SU-DHL-6 (cell line): ENCODE data around the gene PROSER1.

ENCODE experiments used
- H2AFZ ChIP-seq: fragments of 200-600 bp; sonication (generic); 2 replicates; pipeline ENCODE4 v1.6.1; 2014; ENCODE audit warnings: low read depth, mild to moderate bottlenecking, moderate library complexity, mixed read lengths, antibody characterized with exemption, low read length; ENCODE audit not compliant: severe bottlenecking
- H3F3A ChIP-seq: fragments of 200-600 bp; shearing (Covaris generic); 2 replicates; pipeline ENCODE4 v1.6.0; 2016; ENCODE audit warnings: antibody characterized with exemption, mild to moderate bottlenecking; ENCODE audit not compliant: insufficient read depth
- H3K27ac ChIP-seq: fragments of 200-600 bp; sonication (generic); 2 replicates; pipeline ENCODE4 v1.5.1; 2016; ENCODE audit warnings: low read depth, mild to moderate bottlenecking, low read length, moderate library complexity, mixed read lengths
- H3K27me3 ChIP-seq: fragments of 200-600 bp; sonication (generic), shearing (Covaris generic); 2 replicates; pipeline ENCODE4 v1.6.0; 2014; ENCODE audit warnings: mild to moderate bottlenecking, low read length
- H3K36me3 ChIP-seq: fragments of 200-600 bp; sonication (generic); 2 replicates; pipeline ENCODE4 v1.6.1; 2014; ENCODE audit warnings: mild to moderate bottlenecking, low read length, mixed read lengths
- H3K4me2 ChIP-seq: fragments of 300-600, 200-600 bp; shearing (Covaris generic), sonication (generic); 2 replicates; pipeline ENCODE4 v1.6.0; 2014; ENCODE audit warnings: low read length, low read depth, mild to moderate bottlenecking; ENCODE audit not compliant: poor library complexity, severe bottlenecking
- H3K4me3 ChIP-seq: fragments of 200-600 bp; sonication (generic); 2 replicates; pipeline ENCODE4 v1.5.1; 2014; ENCODE audit warnings: antibody characterized with exemption, low read length, mild to moderate bottlenecking, mixed read lengths; ENCODE audit not compliant: insufficient read depth, poor library complexity, severe bottlenecking
- H3K79me2 ChIP-seq: fragments of 200-600 bp; sonication (generic); 2 replicates; pipeline ENCODE4 v1.6.1; 2014; ENCODE audit warnings: mild to moderate bottlenecking, low read length, moderate library complexity; ENCODE audit not compliant: insufficient read depth
- H3K9ac ChIP-seq: fragments of 200-600 bp; sonication (generic); 2 replicates; pipeline ENCODE4 v1.7.0; 2014; ENCODE audit warnings: mild to moderate bottlenecking, low read length
- H3K9me2 ChIP-seq: fragments of 200-600 bp; sonication (generic); replicated peaks from 2 replicates; pipeline ENCODE4 v1.6.1; 2014; ENCODE audit warnings: low read length; ENCODE audit not compliant: insufficient read depth
- H3K9me3 ChIP-seq: fragments of 200-600 bp; sonication (generic); 2 replicates; pipeline ENCODE4 v1.6.1; 2014; ENCODE audit warnings: low read length, mixed read lengths; ENCODE audit not compliant: insufficient read depth
- H4K20me1 ChIP-seq: fragments of 200-600 bp; sonication (generic); 2 replicates; pipeline ENCODE4 v1.6.1; 2014; ENCODE audit warnings: low read depth, mild to moderate bottlenecking, antibody characterized with exemption, low read length, moderate library complexity, mixed read lengths
- CTCF ChIP-seq: fragments of 200-600 bp; sonication (generic); IDR thresholded peaks from one replicate; pipeline ENCODE4 v1.5.1; 2017; ENCODE audit warnings: antibody characterized with exemption, mild to moderate bottlenecking, low read length, moderate library complexity; ENCODE audit not compliant: insufficient read depth, poor library complexity, severe bottlenecking
- EZH2phosphoT487 ChIP-seq: fragments of 200-600 bp; sonication (generic), shearing (Covaris generic); conservative IDR thresholded peaks from 2 replicates; pipeline ENCODE4 v1.6.1; 2018; ENCODE audit warnings: mild to moderate bottlenecking, antibody characterized with exemption, low read length, moderate library complexity, mixed read lengths

Gene PROSER1

GRCh38 chr13:38998739-38999138 is 39.1 kb downstream of the PROSER1 start:
- Histone ChIP-seq H3K36me3 (no peaks in the 10 kb centered on the region), H3K27ac (no peak overlapping the region), H4K20me1 (no peaks in the 10 kb centered on the region), H3K4me2 (no peak overlapping the region), H3F3A (no peaks in the 10 kb centered on the region), H2AFZ (no peak overlapping the region), H3K9me3 (no peaks in the 10 kb centered on the region), H3K9me2 (no peaks in the 10 kb centered on the region), H3K9ac (no peak overlapping the region), H3K27me3 (no peaks in the 10 kb centered on the region), H3K4me3 (no peak overlapping the region), H3K79me2 (no peaks in the 10 kb centered on the region)
- TF ChIP-seq EZH2phosphoT487 (no peak), CTCF (no peak)

DNA sequence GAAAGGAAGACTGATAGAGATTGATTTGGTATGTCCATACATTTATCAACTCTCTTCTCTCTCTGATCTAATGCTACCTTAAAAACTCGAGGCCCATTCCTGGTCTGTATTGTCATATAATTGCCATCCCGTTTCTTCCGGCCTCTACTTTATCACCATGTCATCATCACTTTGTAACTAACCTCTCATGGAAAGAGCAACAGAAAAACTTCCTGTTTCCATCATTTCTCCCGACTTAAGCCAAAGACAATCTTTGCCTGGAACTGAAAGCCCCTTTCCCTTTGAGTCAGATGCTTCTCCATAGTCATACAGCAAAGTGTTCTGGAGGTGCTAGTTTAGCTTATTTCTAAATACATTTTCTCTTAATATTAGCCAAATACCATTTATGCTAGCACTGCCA is 44.5 kb downstream of the PROSER1 start:
- Histone ChIP-seq H3K27me3 (no peaks in the 10 kb centered on the region), H3K36me3 (no peaks in the 10 kb centered on the region), H3K9ac (no peak overlapping the region), H3K27ac (no peak overlapping the region), H3K79me2 (no peaks in the 10 kb centered on the region), H3K9me3 (no peaks in the 10 kb centered on the region), H3K4me3 (no peak overlapping the region), H3K4me2 (no peak overlapping the region), H2AFZ (no peak overlapping the region), H4K20me1 (no peaks in the 10 kb centered on the region), H3K9me2 (no peaks in the 10 kb centered on the region), H3F3A (no peaks in the 10 kb centered on the region)
- TF ChIP-seq EZH2phosphoT487: no peak
- no peak for TF ChIP-seq CTCF

- no peak for TF ChIP-seq CTCF
- no peak for TF ChIP-seq EZH2phosphoT487
- Histone ChIP-seq H3K27ac (no peak within 1 kb of the TSS), H3K27me3 (no peaks in the 10 kb centered on the region), H2AFZ (no peak within 1 kb of the TSS), H3K9me2 (no peaks in the 10 kb centered on the region), H3K9me3 (no peaks in the 10 kb centered on the region), H3K4me3 (no peak within 1 kb of the TSS), H3K79me2 (no peaks in the 10 kb centered on the region), H3K4me2 (no peak within 1 kb of the TSS), H3K9ac (no peak within 1 kb of the TSS), H3F3A (no peaks in the 10 kb centered on the region), H4K20me1 (no peaks in the 10 kb centered on the region), H3K36me3 (no peaks in the 10 kb centered on the region)
Measured at GRCh38 chr13:38990693-38991092, 47.2 kb downstream of the PROSER1 start, which contains the start of gene STOML3. STOML3 (minus strand) TSS chr13:38990831; CDS start chr13:38990721, 110 bp downstream.
